GM12878 (cell line): ENCODE results near the gene CALCR. TPM values are rescaled to one million over a fixed set of nuclear protein-coding genes. Genes with fewer than 3 reads are reported as not detected.

Experiments used
- GATAD2B ChIP-seq: fragments of 450-650 bp; conservative IDR thresholded peaks from 2 replicates; pipeline ENCODE4 v1.6.1; 2017; ENCODE audit warnings: low read depth, mild to moderate bottlenecking, moderate library complexity
- MXI1 ChIP-seq: fragments of 150-350 bp; IDR thresholded peaks from 2 replicates; pipeline ENCODE4 v1.6.1; 2011; ENCODE audit warnings: low read depth, mild to moderate bottlenecking, inconsistent platforms, low read length, improper control_type of control experiment
- NFIC ChIP-seq: IDR thresholded peaks from 2 replicates; pipeline ENCODE4 v1.6.1; 2012; ENCODE audit warnings: low read depth, mild to moderate bottlenecking, inconsistent platforms, low read length, moderate library complexity
- NFYB ChIP-seq: IDR thresholded peaks from 2 replicates; pipeline ENCODE4 v1.6.1; 2011; ENCODE audit warnings: low read depth, mild to moderate bottlenecking, low read length, improper control_type of control experiment, moderate library complexity; ENCODE audit not compliant: insufficient read depth
- POU2F2 ChIP-seq: IDR thresholded peaks from 3 replicates; pipeline ENCODE4 v1.6.1; 2011; ENCODE audit warnings: low read depth, mild to moderate bottlenecking, low read length, borderline replicate concordance
- REST ChIP-seq: IDR thresholded peaks from 2 replicates; pipeline ENCODE4 v1.6.1; 2012; ENCODE audit warnings: mild to moderate bottlenecking, low read depth, low read length
- SREBF2 ChIP-seq: IDR thresholded peaks from 2 replicates; pipeline ENCODE4 v1.6.1; 2012; ENCODE audit warnings: mild to moderate bottlenecking, low read length
- WRNIP1 ChIP-seq: IDR thresholded peaks from 2 replicates; pipeline ENCODE4 v1.6.1; 2011; ENCODE audit warnings: low read depth, low read length, improper control_type of control experiment, borderline replicate concordance
- polyA plus RNA-seq, 11 experiments: library from polyadenylated mRNA; depleted of rRNA in 4 of 11; unstranded in 6 of 11; stranded (reverse) in 5 of 11; fragments of >200 nt; fragmentation: Nextera tagmentation in 4 of 11; fragmentation: Illumina TruSeq in 1 of 11; extraction: Ambion mirVana in 4 of 11; extraction: Trizol in 1 of 11; gene quantifications; 1 replicate in 1 of 11; 2 replicates in 10 of 11; pipeline versions ENCODE4 v1.2.1 to v1.2.3, GENCODE V29; 2011 to 2016; ENCODE audit warnings: inconsistent platforms in 2 of 11, missing spikeins in 2 of 11, low read depth in 1 of 11
- total RNA-seq, 4 experiments: library from RNA; depleted of rRNA in 3 of 4; stranded (reverse); fragments of >200 nt in 3 of 4; fragmentation: Illumina TruSeq in 1 of 4; extraction: Trizol in 1 of 4; gene quantifications; 2 replicates each; pipeline versions ENCODE4 v1.2.1 to v1.2.3, GENCODE V29; 2013 to 2021
- TF ChIP-seq, protein P1 (sequence below): IDR thresholded peaks from 2 replicates; pipeline ENCODE4 v1.6.1; 2011; ENCODE audit warnings: low read depth, low read length, improper control_type of control experiment, borderline replicate concordance
- TF ChIP-seq, protein P2 (sequence below): IDR thresholded peaks from 2 replicates; pipeline ENCODE4 v1.6.1; 2012; ENCODE audit warnings: improper control_type of control experiment, low read depth, low read length; ENCODE audit not compliant: insufficient replicate concordance

CALCR gene
- total and polyA plus RNA-seq, 10 of the 15 experiments (the other 5 are each of a cell fraction or from before 2014, with no cell fraction given): not detected

DNA sequence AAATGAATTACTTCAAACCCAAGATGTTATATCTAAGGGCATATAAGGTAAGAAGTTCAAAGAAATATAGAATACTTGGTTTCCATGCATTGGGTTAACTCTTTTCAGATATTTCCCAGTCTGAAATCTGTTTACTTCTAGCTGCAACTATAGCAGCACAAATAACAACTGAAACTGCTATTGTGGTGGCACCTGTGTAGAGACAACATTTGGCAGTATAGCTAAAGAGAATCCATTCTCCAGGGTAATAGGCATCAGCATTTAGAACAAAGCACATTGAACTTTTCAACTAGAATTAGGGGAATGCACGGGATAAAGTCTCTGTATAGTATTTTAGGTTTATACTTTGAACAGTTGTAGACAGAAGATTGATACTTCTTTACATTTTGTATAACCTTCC, 19.7 kb upstream of the CALCR start (continued):
- TF ChIP-seq REST (no peak), GATAD2B (no peak), POU2F2 (no peak), MXI1 (no peak), NFIC (no peak), NFYB (no peak), WRNIP1 (no peak), SREBF2 (no peak)
- TF ChIP-seq, protein P1, sequence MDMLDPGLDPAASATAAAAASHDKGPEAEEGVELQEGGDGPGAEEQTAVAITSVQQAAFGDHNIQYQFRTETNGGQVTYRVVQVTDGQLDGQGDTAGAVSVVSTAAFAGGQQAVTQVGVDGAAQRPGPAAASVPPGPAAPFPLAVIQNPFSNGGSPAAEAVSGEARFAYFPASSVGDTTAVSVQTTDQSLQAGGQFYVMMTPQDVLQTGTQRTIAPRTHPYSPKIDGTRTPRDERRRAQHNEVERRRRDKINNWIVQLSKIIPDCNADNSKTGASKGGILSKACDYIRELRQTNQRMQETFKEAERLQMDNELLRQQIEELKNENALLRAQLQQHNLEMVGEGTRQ: no peak
- TF ChIP-seq, protein P2, sequence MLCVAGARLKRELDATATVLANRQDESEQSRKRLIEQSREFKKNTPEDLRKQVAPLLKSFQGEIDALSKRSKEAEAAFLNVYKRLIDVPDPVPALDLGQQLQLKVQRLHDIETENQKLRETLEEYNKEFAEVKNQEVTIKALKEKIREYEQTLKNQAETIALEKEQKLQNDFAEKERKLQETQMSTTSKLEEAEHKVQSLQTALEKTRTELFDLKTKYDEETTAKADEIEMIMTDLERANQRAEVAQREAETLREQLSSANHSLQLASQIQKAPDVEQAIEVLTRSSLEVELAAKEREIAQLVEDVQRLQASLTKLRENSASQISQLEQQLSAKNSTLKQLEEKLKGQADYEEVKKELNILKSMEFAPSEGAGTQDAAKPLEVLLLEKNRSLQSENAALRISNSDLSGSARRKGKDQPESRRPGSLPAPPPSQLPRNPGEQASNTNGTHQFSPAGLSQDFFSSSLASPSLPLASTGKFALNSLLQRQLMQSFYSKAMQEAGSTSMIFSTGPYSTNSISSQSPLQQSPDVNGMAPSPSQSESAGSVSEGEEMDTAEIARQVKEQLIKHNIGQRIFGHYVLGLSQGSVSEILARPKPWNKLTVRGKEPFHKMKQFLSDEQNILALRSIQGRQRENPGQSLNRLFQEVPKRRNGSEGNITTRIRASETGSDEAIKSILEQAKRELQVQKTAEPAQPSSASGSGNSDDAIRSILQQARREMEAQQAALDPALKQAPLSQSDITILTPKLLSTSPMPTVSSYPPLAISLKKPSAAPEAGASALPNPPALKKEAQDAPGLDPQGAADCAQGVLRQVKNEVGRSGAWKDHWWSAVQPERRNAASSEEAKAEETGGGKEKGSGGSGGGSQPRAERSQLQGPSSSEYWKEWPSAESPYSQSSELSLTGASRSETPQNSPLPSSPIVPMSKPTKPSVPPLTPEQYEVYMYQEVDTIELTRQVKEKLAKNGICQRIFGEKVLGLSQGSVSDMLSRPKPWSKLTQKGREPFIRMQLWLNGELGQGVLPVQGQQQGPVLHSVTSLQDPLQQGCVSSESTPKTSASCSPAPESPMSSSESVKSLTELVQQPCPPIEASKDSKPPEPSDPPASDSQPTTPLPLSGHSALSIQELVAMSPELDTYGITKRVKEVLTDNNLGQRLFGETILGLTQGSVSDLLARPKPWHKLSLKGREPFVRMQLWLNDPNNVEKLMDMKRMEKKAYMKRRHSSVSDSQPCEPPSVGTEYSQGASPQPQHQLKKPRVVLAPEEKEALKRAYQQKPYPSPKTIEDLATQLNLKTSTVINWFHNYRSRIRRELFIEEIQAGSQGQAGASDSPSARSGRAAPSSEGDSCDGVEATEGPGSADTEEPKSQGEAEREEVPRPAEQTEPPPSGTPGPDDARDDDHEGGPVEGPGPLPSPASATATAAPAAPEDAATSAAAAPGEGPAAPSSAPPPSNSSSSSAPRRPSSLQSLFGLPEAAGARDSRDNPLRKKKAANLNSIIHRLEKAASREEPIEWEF: no peak
